Natural killer cell (primary cell): Measurements from ENCODE around the gene LRRC39. TPM values are rescaled to one million over a fixed set of nuclear protein-coding genes. Genes with fewer than 3 reads are reported as not detected.

Experiments
- ATAC-seq, 3 donors: fragments of 150-1000 bp in 2 of 3; fragments of 200-7000 bp in 1 of 3; cut with Tn5 transposase; 1 replicate in 1 of 3; 2 replicates in 2 of 3; pipeline ENCODE4 v1.10.0; 2021; ENCODE audit warnings: mild to moderate bottlenecking in 2 of 3, moderate library complexity in 2 of 3
- DNase-seq, 2 donors: peaks; one replicate each; pipeline versions ENCODE4 v3.0.0 to v3.0.0-alpha.2; 2013 to 2021; ENCODE audit warnings: mixed read lengths in 1 of 2
- H3K27ac ChIP-seq: one replicate; pipeline ENCODE4 v1.5.1; 2013; ENCODE audit warnings: mild to moderate bottlenecking, low read length
- H3K27me3 ChIP-seq: one replicate; pipeline ENCODE4 v1.6.1; 2013; ENCODE audit warnings: low read length; ENCODE audit not compliant: control insufficient read depth, insufficient read depth
- H3K36me3 ChIP-seq: one replicate; pipeline ENCODE4 v1.6.1; 2013; ENCODE audit warnings: low read length; ENCODE audit not compliant: control insufficient read depth, insufficient read depth
- H3K4me1 ChIP-seq: one replicate; pipeline ENCODE4 v1.6.1; 2013; ENCODE audit warnings: low read length; ENCODE audit not compliant: control insufficient read depth, insufficient read depth
- H3K4me3 ChIP-seq: one replicate; pipeline ENCODE4 v1.5.1; 2013; ENCODE audit warnings: low read length
- H3K9me3 ChIP-seq: one replicate; pipeline ENCODE4 v1.6.1; 2013; ENCODE audit warnings: low read length; ENCODE audit not compliant: control insufficient read depth, insufficient read depth
- H3K27ac Mint-ChIP-seq, 2 donors: one replicate each; pipeline ENCODE4 v1.8.0; 2022; ENCODE audit warnings: mild to moderate bottlenecking in 2 of 2, mixed read lengths in 2 of 2, moderate library complexity in 1 of 2
- H3K27me3 Mint-ChIP-seq, 2 donors: one replicate each; pipeline ENCODE4 v1.8.0; 2022; ENCODE audit warnings: low read depth in 2 of 2, mixed read lengths in 2 of 2
- H3K36me3 Mint-ChIP-seq: one replicate; pipeline ENCODE4 v1.8.0; 2022; ENCODE audit warnings: mixed read lengths
- H3K4me1 Mint-ChIP-seq, 2 donors: one replicate each; pipeline ENCODE4 v1.8.0; 2022; ENCODE audit warnings: mixed read lengths in 2 of 2
- H3K4me3 Mint-ChIP-seq: one replicate; pipeline ENCODE4 v1.8.0; 2022; ENCODE audit warnings: mild to moderate bottlenecking, moderate library complexity, mixed read lengths
- H3K9me3 Mint-ChIP-seq, 2 donors: one replicate each; pipeline ENCODE4 v1.8.0; 2022; ENCODE audit warnings: mixed read lengths in 2 of 2
- WGBS: methylation state at CpG from one replicate; pipeline ENCODE4 v1.1.7; 2013; ENCODE audit warnings: missing lambda C conversion rate; ENCODE audit not compliant: insufficient coverage; 5-methylcytosine and 5-hydroxymethylcytosine counted together
- intact Hi-C: fragments of 100-400 bp; cut with micrococcal nuclease; formaldehyde crosslinking; loops from one replicate; pipeline ENCODE4 v1.14.2; 2022
- total RNA-seq, 4 donors: library from RNA; stranded (reverse); fragments of 120-200 nt in 1 of 4; gene quantifications; one replicate each; pipeline versions ENCODE4 v1.2.3 to v1.2.4, GENCODE V29; 2013 to 2022
- TF ChIP-seq, protein P1 (sequence below): fragments of 200-600 bp; IDR thresholded peaks from one replicate; pipeline ENCODE4 v1.8.0; 2022; ENCODE audit warnings: antibody characterized with exemption

LRRC39 gene
- total RNA-seq, 3 donors from 2014 or later (not counting 1 experiment from before 2014, with no cell fraction given) = 1.7 to 3.2 (median 3.1) TPM

DNA sequence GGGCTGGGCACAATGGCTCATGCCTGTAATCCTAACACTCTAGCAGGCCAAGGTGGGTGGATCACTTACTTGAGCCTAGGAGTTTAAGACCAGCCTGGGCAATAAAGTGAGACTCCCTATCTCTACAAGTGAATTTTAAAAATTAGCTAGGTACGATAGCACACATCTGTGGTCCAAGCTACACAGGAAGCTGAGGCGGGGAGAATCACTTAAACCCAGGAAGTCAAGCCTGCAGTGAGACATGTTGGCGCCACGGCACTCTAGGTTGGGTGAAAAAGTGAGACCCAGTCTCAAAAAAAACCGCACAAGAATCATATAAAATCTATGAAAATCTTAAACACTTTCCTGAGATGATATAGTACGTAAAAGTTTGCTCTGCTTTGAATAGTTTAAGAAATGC, 41.4 kb upstream of the LRRC39 start:
- peak overlapping the region; percentile 58 for H3K4me3 Mint-ChIP-seq

DNA sequence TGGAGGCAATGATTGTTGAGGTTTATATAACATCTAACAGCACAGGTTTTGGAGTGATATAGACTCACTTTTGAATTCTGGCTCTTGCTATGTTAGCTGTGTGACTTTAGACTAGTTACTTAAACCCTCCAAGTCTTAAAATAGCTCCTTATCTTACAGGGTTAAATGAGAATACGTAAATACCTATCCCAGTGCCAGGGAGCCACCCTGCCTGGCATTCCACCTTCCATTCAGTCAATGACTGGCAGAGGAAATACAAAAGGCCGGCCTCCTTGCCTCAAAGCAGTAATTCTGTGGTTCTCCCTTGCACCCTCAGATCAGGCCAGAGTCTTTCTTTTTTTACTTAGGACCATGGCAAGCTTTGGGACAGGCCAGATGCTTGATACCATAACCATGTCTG, 39.8 kb upstream of the LRRC39 start:
- intact Hi-C loops = no loop called here
- peaks cover 11 to 14% of the 10 kb centered on the region in 2 donors for H3K4me1 Mint-ChIP-seq
- WGBS = 95% methylated on average over 2 of the region's 2 CpGs
- no peaks in the 10 kb centered on the region for H3K9me3 ChIP-seq
- TF ChIP-seq, protein P1, sequence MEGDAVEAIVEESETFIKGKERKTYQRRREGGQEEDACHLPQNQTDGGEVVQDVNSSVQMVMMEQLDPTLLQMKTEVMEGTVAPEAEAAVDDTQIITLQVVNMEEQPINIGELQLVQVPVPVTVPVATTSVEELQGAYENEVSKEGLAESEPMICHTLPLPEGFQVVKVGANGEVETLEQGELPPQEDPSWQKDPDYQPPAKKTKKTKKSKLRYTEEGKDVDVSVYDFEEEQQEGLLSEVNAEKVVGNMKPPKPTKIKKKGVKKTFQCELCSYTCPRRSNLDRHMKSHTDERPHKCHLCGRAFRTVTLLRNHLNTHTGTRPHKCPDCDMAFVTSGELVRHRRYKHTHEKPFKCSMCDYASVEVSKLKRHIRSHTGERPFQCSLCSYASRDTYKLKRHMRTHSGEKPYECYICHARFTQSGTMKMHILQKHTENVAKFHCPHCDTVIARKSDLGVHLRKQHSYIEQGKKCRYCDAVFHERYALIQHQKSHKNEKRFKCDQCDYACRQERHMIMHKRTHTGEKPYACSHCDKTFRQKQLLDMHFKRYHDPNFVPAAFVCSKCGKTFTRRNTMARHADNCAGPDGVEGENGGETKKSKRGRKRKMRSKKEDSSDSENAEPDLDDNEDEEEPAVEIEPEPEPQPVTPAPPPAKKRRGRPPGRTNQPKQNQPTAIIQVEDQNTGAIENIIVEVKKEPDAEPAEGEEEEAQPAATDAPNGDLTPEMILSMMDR = no peak
- H3K27ac ChIP-seq = no peak overlapping the region
- no peak overlapping the region for H3K4me3 ChIP-seq
- no peaks in the 10 kb centered on the region for H3K27me3 Mint-ChIP-seq
- no peaks in the 10 kb centered on the region for H3K9me3 Mint-ChIP-seq
- no peaks in the 10 kb centered on the region for H3K27me3 ChIP-seq
- peaks cover 8% of the 10 kb centered on the region for H3K4me1 ChIP-seq
- ATAC-seq (no peak), DNase-seq (no peak)
- H3K4me3 Mint-ChIP-seq = no peak overlapping the region
- H3K36me3 Mint-ChIP-seq = peaks cover 6% of the 10 kb centered on the region
- H3K36me3 ChIP-seq = peaks cover 23% of the 10 kb centered on the region
- no peak overlapping the region for H3K27ac Mint-ChIP-seq

More for the DNA sequence above, 41.4 kb upstream of the LRRC39 start:
- Mint-ChIP-seq H3K9me3 (no peaks in the 10 kb centered on the region), H3K4me1 (peaks cover 11 to 14% of the 10 kb centered on the region in 2 donors), H3K27ac (peak overlapping the region; percentile 77 to 84), H3K27me3 (no peaks in the 10 kb centered on the region), H3K36me3 (no peaks in the 10 kb centered on the region)
- no peak overlapping the region for H3K27ac ChIP-seq
- no peaks in the 10 kb centered on the region for H3K27me3 ChIP-seq
- 57% methylated on average over 4 of the region's 6 CpGs for WGBS
- intact Hi-C loops = no loop called here
- DNase-seq (no peak), ATAC-seq (peak; percentile 64 to 96 (median 92))
- peaks cover 8% of the 10 kb centered on the region for H3K4me1 ChIP-seq
- TF ChIP-seq, protein P1 = no peak
- no peaks in the 10 kb centered on the region for H3K9me3 ChIP-seq
- H3K4me3 ChIP-seq = no peak overlapping the region
- H3K36me3 ChIP-seq = peaks cover 12% of the 10 kb centered on the region

DNA sequence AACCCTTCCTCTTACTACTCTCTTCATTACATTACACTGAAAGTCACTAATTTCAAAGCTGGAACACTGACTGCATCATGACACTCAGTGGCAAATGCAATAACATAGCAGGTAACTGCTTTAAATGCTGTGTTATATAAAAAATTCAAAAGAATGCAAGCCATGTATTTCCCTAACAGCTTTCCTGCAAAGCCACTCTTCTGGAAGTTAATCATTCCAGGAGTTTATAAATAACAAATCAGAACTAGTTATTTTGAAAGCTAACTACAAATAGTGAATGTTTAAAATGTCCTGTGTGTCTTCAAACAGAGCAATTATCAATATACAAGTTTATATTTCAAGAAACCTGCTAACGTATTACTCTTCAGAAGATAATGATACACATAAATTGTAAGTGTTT, 37.0 kb upstream of the LRRC39 start:
- Mint-ChIP-seq H3K9me3 (no peaks in the 10 kb centered on the region), H3K36me3 (peaks cover 15% of the 10 kb centered on the region)
- no peak for ATAC-seq

More for the DNA sequence above, 37.0 kb upstream of the LRRC39 start:
- H3K4me3 ChIP-seq = no peak overlapping the region
- intact Hi-C loops = no loop called here
- 86% methylated on average over 1 of the region's 1 CpG for WGBS
- no peaks in the 10 kb centered on the region for H3K27me3 ChIP-seq
- peaks cover 8% of the 10 kb centered on the region for H3K4me1 ChIP-seq
- Mint-ChIP-seq H3K4me3 (no peak overlapping the region), H3K4me1 (peaks cover 9% of the 10 kb centered on the region in 2 donors), H3K27ac (no peak overlapping the region), H3K27me3 (no peaks in the 10 kb centered on the region)
- no peaks in the 10 kb centered on the region for H3K9me3 ChIP-seq
- DNase-seq = no peak
- H3K27ac ChIP-seq = no peak overlapping the region
- H3K36me3 ChIP-seq = peaks cover 38% of the 10 kb centered on the region
- TF ChIP-seq, protein P1 = no peak
